Right renal pelvis (tissue), 4 donors: ENCODE results near the gene SLC25A15. TPM values are rescaled to one million over a fixed set of nuclear protein-coding genes. Genes with fewer than 3 reads are reported as not detected.
"Not testable (repeated sequence)": the region's sequence is repeated elsewhere in the genome, so short reads cannot be mapped to it uniquely, and the experiment has no call there.

Experiments
- DNase-seq, 4 donors: peaks; one replicate each; pipeline ENCODE4 v3.0.0-alpha.2; 2013; ENCODE audit warnings: low read depth in 4 of 4, low spot score in 3 of 4, missing footprints in 1 of 4
- polyA plus RNA-seq, 4 donors: library from polyadenylated mRNA; unstranded; fragments of 120-200 nt; gene quantifications; one replicate each; pipeline ENCODE4 v1.2.1, GENCODE V29; 2013; ENCODE audit not compliant: insufficient read length in 4 of 4

The SLC25A15 gene
- polyA plus RNA-seq, 4 donors = 16.1 to 18.8 (median 16.4) TPM

- no peak for DNase-seq
Measured at GRCh38 chr13:40780822-40781401, 8.5 kb upstream of the SLC25A15 start.

- no peak for DNase-seq
Measured at GRCh38 chr13:40781717-40782116, 7.7 kb upstream of the SLC25A15 start.

- not testable (repeated sequence) for DNase-seq
Measured at GRCh38 chr13:40782971-40783370, 6.4 kb upstream of the SLC25A15 start.

DNA sequence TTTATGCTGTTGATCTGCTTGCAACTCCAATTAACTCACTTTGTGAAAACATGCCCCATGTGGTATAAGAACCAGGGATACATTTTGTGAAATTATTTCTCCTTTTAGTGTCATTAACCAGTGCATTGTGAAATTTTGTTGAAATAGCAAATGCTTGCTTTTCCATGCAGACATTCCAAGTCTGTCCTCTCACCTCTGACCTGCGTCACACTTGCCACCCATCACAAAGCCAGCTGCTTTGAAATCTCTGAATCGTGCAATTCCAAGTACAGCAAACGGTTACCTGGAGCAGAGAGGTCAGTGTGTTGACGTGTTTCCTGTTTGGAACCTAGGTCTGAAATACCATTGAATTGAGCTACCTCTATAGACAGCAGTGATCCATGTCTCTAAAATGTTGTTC lies 4.9 kb upstream of the SLC25A15 start:
- DNase-seq = no peak

GRCh38 chr13:40786568-40786996 lies 2.8 kb upstream of the SLC25A15 start:
- DNase-seq = no peak

GRCh38 chr13:40787062-40787461 lies 2.3 kb upstream of the SLC25A15 start:
- no peak for DNase-seq

DNA sequence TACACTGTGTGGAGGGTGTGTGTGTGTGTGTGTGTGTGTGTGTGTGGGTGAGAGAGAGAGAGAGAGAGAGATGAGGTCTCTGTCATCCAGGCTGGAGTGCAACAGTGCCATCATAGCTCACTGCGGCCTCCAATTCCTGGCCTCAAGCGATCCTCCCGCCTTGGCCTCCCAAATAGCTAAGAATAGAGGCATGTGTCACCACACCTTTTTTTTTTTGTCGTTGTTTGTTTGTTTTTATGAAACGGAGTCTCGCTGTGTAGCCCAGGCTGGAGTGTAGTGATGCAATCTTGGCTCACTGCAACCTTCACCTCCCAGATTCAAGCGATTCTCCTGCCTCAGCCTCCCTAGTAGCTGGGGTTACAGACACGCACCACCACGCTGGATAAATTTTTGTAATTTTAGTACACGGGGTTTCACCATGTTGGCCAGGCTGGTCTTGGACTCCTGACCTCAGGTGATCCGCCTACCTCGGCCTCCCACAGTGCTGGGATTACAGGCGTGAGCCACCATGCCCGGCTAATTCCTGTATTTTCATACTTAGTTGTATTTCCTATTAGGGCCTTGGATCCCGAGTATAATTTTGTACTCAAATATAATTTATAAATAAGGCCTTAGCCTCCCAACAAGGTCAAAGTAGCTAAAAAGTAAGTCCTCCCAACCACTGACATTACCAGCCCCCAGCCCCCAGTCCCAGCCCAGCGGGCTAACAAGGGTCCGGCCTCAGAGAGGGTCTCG lies 704 bp upstream of the SLC25A15 start:
- not testable (repeated sequence) for DNase-seq

- peak in 1 of 4 donors; percentile 14 for DNase-seq
Measured at GRCh38 chr13:40790154-40790616, 774 bp downstream of the SLC25A15 start.

GRCh38 chr13:40792284-40793051 lies 3.1 kb downstream of the SLC25A15 start:
- no peak for DNase-seq

GRCh38 chr13:40793339-40793738 lies 3.9 kb downstream of the SLC25A15 start:
- DNase-seq = no peak

DNA sequence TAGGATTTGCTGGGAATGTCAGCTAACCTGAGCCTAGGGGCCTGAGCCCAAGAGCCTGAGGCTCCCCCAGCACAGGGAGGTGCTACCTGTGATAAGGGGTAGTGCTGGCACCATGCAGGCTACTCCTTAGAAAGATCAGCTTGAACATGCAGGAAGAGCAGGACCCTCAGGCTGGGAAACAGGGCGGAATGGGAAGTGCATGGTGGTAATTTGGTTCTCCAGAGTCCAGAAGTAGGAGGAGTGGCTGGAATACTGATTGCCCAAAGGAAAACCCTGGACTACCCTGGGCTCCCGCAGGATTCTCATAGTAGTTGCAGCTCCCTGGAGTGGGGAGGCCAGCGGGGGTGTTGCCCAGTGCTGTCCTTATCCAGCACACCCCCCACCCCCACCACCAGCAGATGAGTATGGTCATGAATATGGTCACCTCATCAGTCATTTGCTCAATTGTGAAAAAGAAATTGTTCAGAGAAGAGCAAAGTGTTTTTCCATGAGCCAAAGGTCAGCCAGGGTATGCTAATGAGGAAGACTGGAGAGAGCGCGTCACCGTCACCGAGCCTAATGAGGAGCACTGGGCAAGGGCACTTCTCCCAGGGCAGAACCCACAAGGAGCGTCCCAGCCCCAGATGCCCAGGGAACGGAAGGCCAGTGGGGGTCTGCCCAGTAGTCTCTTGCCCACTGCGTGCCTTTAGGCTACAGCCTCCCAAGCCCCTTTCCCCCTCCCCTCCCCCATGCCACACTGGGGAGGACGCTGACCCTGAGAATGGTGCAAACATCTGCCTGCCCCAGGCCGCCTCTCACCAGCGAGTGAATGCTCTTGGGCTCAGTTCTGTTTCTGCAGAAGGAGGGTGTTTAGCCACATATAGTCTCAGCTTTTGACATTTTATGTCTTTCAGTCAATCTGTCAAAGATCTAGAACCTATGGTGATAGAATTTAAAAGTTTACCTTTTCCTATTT lies 5.3 kb downstream of the SLC25A15 start:
- no peak for DNase-seq

GRCh38 chr13:40796649-40797048 lies 7.2 kb downstream of the SLC25A15 start:
- no peak for DNase-seq

DNA sequence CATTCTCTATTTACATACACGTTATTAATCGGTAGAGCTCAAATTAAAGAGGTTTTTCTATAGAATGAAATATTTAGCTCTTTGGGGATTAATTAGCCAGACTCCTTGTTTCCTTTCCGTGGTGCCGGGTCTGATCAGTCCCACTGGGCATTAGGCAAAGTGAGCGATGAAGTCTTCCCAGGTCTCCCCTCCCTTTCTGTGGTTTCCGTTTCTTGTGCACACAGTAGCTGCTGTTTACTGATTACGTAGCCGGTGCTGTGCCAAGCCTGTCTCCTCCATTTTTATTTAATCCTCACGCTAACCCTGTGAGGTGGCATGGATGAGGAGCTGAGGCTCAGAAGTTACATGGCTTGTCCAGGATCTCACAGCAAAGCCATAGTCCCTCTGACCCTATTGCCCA lies 9.0 kb downstream of the SLC25A15 start:
- DNase-seq = no peak

GRCh38 chr13:40799508-40799907 lies 10.1 kb downstream of the SLC25A15 start:
- DNase-seq = no peak

GRCh38 chr13:40800559-40800958 lies 11.1 kb downstream of the SLC25A15 start:
- DNase-seq = no peak

DNA sequence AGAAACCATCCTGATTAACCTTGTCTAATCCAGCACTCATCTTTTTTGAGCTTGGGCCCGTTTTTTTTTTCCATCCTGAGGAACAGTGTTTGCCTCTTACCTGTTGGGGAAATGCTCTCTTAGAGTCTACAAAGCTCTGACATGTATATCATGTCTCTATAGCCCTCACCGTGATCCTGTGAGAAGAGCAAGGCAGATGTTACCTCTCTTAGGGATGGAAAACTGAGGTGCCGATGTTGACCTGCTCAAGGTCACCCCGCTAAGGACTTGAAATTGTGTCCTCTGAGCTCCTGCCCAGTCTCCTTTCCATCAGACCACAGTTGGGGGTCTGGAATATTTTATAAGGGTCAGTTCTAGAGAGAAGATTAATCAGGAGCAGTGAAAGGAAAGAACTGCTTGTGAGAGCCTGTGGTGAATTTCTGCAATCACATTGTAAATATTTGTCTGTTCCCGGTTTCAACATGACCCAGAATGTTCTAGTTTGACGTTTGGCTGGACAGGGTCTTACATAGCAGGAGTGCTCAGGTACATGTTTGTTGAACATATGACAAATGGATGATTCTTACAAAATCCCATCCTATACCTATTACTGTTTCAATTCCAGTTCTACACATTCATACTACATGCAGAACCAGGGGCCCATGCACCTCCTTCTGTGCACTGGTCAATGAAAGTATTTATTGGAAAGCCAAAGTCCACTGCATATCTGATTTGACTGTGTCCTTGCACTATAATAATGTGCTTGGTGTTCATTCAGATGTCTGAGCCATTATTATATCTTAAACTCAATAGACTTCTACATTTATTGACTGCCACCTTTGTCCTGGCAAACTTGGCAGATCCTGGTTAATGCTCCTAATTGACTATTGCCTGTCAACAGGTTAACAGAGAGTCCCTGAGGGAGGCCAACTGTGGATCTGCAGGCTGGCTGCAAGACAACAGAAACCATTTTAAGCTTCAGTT lies 12.1 kb downstream of the SLC25A15 start:
- DNase-seq = no peak

DNA sequence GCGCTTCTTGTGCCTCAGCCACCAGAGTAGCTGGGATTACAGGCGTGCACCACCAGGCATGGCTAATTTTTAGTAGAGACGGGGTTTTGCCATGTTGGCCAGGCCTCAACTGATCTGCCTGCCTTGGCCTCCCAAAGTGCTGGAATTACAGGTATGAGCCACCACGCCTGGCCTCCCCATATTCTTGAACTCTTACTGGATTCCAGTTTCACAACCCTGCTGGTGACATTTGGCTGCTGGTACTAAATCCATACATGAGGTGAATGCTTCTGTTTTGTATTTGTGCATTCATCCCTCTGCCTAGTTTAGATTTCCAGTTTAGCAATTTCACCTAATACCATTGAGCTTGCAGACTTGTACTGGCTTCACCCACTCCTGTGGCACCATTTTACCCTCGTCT lies 13.9 kb downstream of the SLC25A15 start:
- DNase-seq = no peak

DNA sequence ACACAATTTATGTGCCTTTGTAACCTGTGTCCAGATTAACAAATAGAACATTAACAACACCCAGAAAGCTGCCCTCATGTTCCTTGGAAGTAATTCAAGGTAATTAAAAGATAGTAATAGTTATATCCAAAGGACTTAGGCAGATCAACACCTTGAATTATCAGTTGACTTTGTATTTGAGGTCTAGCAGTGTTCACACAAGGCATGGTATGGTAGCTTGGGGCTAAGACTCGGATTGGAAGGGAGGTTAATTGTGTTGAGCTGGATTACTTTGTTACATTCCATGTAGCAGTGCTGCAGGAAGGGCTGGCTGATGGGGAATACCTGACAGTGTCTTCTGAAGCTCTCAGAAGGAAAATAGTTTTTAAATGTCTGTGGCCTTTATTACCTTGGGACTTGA lies 16.8 kb downstream of the SLC25A15 start:
- no peak for DNase-seq

DNA sequence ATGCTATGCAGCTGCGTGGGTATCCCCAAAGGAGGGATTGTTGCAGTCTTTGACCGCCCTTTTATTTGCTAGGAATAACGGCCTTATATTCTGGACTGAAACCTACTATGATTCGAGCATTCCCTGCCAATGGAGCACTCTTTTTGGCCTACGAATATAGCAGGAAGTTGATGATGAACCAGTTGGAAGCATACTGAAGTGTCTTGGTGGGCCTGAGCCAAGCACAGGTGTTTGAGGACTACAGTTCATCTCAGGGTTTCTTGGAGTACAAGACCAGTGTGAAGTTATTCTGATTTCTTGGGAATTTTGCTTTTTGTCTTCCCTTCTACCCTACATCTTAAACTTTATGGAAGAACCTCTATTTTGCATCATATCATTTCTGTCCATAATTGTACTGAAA lies 20.1 kb downstream of the SLC25A15 start:
- DNase-seq = no peak
